GM21360 (cell line): Measurements from ENCODE around the gene DGLUCY.
"Not testable (repeated sequence)": the region's sequence is repeated elsewhere in the genome, so short reads cannot be mapped to it uniquely, and the experiment has no call there.

Experiments
- ATAC-seq: cut with Tn5 transposase; IDR thresholded peaks from one replicate; pipeline ENCODE4 v1.9.1; 2021; ENCODE audit warnings: mild to moderate bottlenecking, moderate library complexity; ENCODE audit not compliant: unreplicated experiment

The DGLUCY gene

DNA sequence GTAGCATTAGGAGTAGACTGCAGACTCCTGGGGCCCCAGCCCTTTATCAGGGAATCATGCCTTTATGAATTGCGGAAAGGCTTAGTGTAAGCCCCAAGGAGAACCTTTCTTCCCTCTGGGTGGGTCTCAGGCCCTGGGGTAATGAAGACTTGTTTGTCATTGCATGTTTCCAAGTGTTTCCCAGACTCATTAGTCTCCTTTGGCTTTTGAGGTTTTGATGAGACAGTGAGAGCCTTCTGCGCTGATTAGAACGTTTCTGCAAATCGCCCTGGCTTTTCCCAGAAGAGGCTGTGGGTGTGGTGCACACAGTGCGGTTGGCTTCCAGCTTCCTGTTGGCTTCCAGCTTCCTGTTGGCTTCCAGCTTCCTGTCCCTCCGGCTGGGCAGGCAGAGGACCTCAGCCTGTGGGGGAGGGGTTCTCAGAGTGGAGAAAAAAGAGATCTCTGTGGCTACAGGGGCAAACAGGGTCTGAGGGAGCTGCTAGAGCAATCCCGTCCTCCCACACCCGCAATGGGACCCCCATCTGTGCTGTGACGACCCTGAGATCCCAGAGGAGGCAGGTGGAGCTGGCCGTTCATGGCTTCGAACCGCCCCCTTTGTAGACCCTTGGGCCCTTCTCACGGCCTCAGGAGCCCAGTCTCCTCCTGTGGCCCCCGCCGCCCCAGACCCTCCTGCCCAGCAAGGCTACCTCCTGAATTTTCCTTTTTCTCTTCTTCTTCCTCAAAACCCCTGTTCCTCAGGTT is 88.5 kb downstream of the DGLUCY start:
- no peak for ATAC-seq

DNA sequence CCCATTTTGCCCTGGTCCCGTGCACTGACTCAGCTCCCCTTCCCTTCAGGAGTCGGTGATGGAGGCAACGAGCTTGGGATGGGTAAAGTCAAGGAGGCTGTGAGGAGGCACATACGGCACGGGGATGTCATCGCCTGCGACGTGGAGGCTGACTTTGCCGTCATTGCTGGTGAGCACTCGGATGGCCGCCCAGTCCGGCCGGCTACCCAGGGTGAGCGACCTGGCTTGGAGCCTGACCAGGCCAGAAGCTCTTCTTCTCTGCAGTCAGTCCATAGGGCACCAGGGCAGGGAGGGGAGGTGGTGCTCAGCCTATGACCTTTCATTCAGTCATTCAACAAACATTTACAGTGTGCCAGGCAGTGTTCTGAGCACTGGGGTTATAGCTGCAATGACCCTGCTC is 90.8 kb downstream of the DGLUCY start:
- no peak for ATAC-seq

DNA sequence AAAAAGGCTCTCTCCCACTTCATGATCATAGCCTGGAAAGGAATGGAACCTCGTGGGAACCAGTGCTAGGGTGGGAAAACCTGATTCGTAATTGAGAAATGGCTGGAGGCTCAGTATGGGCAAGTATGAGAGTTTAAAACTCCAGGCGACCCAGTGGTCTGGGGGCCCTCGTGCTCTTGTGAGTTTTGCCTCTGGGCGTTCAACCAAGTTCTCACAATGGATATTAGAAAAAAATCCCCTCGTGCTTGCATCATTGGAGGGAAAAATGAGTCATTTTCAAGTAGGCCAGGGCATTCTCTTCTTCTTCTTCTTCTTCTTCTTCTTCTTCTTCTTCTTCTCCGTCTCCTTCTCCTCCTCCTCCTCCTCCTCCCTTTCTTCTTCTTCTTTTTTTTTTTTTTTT is 91.6 kb downstream of the DGLUCY start:
- ATAC-seq, result no peak

DNA sequence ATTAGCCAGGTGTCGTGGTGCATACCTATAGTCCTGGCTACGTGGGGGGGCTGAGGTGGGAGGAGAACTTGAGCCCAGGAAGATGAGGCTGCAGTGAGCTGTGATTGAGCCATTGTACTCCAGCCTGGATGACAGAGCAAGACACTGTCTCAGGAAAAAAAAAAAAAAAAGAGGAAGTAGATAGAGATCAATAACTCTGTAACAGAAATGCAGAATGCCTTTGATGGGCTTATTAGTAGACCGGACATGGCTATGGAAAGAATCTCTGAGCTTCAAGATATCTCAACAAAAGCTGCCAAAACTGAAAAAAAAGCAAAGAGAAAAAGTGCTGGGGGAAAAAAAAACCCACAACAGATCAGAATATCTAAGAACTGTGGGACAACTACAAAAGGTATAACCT is 93.1 kb downstream of the DGLUCY start:
- ATAC-seq, result no peak

DNA sequence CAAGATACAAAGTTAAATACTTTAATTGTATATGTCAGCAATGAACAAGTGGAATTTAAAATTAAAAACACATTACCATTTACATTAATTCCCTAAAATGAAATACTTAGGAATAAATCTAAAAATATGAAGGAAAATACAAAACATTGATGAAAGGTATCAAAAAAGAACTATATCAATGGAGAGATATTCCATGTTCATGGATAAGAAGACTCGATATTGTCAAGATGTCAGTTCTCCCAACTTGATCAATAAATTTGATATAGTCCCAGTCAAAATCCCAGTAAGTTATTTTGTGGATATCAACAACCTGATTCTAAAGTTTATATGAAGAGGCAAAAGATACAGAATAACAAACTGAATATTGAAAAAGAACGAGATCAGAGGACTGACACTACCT is 97.1 kb downstream of the DGLUCY start:
- no peak for ATAC-seq

DNA sequence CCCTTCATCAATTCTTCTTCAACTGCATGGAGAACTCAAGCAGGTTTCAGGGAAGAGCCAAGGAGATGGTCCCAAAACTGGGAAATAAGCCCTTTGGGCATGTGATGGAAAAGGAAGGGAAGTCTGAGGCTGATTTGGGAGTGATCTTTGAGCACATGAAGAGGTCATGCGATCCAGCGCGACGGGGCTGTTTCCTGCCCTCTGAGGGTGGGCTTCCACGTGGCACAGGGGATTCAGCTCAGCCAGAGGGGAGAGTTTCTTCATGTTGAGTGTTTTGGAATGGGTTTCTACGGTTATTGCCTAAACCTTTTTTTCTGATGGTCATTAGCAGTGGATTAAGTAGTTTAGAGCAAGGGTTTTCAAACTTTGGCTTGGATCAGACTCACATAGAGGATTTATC is 100.4 kb downstream of the DGLUCY start:
- no peak for ATAC-seq

DNA sequence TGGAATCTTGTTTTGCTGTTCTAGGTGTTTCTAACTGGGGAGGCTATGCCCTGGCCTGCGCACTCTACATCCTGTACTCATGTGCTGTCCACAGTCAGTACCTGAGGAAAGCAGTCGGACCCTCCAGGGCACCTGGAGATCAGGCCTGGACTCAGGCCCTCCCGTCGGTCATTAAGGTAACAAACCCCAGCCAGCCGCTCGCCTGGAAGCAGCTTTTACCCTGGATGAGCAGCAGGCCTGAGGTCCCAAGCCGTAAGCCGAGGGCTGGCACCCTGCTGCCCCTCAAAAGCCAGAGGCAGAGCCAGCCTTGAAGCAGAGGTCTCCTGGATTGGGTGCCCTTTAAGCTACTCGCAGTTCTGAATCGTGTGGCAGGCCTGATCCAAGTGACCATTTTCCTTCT is 101.5 kb downstream of the DGLUCY start:
- no peak for ATAC-seq

DNA sequence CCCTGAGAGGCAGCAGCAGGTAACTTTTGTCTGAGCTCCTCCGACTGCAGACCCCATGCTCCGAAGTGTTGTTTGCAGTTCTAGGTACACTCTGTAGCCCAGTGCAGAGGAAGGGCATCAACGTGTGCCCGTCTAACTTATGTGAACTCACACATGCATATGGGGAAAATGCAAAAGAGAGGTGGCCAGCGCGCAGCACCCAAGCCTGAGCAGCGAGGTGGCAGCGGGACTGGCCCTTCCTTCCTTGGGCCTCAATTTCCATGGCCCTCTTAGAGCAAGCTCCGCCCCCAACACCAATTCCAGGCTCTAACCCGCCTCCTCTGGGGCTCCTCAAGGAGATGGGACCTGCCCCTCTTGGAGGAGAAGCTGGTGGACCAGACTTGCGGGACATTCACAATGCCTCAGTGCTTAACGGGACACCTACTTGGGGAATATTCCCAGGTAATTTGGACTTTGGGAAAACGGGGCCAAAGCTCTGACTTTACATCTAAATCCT is 102.9 kb downstream of the DGLUCY start:
- ATAC-seq, result no peak

DNA sequence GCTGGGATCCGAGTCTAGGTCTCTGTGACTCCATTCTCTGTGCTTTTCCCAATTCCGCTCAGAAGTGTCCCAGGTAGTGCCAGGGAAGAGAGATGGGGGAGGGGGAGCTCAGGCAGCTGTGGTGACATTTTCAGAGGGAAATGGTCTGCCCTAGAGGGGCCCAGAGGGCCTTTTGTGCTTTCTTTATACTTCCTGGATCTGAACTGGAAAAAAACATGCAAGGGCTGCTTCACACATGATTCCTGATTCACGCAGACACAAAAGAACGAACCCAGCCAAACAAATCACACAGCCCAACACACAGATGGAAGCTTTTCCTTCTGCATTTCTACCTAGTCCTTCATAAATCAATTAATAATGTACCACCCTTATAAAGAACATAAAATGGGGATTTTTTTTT is 104.1 kb downstream of the DGLUCY start:
- no peak for ATAC-seq

DNA sequence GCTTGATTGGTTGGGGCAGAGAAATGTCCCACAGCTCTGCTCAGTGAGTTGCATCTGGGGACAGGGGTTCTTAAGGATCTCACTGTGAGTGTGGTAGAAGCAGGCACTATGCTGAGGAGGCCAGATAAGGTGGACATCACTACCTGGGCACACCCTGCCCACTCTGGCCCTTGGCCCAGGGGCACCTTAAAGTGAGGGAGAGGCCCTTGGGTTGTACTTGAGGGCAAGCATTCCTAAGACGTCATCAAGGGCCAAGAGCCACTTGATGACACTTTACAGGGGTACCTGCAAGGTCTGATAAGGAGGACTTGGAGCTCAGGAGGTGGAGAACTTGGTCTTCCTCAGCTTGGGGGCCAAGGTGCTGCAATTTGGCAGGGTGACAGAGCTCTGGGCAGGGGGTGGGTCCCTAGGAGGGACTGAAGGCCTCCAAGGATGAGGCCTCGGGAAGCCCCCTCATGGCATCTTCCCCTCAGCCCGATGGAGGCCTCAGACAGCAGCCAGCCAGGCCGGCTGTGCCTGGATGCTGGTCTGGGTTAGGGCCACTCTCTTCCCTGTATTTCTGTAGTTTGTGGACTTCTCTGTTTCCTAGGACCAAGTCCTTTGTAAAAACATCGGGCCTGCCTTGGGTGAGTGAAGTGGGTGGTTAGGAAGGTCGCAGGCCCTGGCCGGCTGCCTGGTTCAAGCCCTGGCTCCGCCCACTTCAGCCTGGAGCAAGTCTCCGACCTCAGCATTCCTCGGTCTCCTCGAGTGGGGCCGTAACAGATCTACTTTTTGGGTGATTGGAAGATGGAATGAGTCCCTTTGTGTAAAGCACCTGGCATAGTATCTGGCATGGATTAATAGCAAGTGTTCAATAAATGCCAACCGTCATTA is 105.9 kb downstream of the DGLUCY start:
- no peak for ATAC-seq

DNA sequence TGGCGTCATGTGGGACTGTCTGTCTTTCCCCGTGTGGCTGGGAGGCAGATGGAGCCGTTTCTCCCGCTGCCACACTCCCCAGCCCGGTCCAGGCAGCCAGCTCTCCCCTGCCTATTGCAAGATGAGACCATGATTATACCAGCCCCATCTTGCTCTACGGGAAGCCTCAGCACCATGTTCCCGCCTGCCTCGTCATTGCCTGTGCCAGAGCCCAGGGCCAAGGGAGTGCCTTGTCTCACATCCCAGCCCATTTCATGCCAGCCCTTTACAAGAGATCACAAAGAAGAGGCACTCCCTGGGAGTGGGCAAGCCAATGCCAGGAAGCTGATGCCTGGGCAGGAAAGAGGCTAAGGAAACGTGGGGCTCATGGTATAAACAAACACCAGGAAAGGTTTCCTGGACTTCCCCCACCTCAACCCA is 106.7 kb downstream of the DGLUCY start:
- ATAC-seq, result no peak

DNA sequence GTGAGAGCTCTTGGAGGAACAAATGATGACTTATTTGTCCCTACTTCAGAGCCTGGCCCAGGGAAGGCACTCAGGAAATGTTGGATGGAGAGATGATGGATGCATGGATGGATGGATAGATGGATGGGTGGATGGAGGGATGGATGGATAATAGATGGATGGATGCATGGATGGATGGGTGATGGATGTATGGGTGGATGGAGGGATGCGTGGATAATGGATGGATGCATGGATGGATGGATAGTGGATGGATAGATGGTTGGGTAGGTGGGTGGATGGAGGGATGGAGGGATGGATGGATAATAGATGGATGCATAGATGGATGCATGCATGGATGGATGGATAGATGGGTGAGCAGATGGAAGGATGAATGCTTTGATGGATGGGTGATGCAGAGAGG is 107.4 kb downstream of the DGLUCY start:
- no peak for ATAC-seq

DNA sequence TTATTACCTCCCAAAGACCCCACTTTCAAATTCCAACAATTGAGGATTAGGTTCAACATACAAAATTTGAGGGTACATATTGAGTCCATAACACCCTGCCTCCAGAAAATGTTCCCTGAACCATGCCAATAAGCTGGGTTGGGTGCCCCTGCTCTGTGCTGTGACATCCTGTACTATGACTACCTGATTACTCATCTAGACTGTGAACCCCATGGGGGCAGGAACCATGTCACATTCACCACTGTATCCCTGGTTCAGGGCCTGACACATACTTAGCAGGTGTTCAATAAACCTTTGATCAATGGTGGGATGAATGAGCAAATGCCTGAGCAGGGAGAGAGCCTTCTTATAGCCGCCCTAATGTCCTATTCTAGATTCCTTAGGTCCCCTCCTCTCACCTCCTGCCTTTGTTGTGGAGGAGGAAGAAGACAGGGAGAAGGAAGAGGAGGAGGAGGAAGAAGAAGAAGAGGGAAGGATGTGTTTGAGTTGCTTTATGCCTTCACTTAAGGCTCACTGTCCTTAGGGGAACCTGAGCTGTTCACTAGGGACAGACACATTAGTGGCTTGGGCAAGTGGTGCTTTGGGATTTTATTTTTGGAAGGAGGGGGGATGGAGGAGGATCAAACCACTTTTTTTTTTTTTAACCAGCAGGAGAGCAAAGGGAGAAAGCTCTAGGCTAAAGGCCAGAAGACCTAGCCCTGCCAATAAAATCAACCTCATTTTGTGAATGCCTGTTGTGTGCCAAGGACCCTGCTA is 109.3 kb downstream of the DGLUCY start:
- ATAC-seq, result no peak

DNA sequence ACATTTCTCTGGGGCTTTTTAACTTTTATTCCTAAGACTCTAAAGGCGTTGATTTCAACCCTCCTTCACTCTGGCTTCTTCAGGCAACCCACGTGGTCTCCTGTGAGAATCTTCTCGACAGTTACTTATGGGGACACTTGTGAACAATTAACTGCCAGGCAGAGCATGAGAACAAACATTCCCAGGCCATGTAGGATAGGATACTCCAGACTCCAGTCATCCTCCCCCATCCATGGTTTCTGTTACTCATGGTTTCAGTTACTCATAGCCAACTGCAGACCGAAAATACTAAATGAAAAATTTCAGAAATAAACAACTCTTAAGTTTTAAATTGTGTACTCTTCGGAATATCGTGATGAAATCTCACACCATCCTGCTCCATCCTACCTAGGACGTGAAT is 111.2 kb downstream of the DGLUCY start:
- no peak for ATAC-seq

DNA sequence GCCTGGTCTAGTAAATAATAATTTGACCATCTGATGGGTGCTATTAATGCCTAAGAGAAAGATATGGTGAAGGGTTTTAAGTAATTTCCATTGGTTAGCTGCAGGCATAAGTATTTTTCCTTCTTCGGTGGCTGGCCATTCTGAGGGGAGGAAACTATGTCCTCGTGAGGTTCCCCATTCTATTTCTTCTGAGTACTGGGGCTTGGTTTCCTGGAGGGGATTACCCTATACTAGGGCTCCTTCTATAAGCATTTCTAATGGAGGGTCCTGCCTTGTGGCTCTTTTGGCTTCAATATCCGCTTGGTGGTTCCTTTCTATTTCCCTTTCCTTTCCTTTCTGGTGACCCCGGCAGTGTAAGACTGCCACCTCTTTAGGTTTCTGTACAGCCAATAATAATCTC is 112.5 kb downstream of the DGLUCY start:
- not testable (repeated sequence) for ATAC-seq

DNA sequence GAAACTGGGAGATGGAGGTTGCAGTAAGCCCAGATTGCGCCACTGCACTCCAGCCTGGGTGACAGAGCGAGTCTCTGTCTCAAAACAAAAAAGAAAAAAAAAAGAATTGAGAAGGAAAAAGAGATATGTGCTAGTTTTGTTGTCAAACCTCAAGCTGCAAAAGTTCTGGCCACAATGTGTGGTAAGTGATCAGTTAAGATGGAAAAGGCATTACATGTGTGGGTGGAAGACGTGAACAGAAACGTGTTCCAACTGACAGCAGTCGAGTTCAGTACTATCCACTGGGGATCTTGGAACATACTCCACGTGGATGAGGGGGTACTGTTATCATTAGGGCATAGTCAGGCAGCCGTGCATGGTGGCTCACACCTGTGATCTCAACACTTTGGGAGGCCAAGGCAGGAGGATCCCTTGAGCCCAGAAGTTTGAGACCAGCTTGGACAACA is 113.3 kb downstream of the DGLUCY start:
- no peak for ATAC-seq

DNA sequence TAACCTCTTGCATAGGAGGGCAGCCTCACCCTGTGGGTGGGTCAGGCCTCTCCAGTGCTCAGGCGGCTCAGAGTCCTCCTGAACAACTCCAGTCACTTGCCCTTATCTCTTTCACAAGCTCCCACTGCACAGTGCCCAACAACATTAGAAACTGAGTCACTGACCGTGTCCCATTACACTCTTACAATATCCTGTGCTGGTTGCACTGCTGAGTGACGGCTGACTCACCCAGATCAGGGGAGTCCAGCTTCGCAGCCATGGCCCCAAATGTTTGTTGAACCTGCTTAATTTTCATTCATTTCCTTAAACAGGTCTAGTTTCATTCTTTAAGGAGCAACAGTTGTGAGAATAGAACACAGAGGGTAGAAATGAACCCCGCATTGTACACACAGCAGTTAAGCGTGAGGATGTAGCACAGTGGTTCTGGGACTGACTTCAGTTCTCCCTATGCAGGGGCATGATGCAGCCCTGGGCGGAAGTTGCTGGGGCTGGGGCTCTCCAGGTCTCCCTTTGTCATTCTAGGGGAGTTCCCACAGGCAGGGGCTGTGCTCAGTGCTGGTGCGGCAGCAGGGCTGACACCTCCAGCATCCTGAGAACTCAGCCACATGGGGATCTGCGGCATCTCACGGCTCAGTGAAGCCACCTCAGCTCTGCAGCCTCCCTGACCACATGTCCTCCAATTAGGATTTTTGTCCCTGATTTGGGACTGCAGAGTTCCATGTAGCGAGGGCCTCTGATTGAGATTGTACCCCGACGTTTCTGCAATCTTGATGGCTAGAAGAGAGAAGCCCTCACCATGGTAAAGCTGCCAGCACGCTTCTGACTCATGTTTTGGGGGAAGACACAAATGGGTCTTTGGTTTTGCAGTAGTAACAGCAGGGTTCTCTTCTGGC is 114.5 kb downstream of the DGLUCY start:
- ATAC-seq, result peak; percentile 88

DNA sequence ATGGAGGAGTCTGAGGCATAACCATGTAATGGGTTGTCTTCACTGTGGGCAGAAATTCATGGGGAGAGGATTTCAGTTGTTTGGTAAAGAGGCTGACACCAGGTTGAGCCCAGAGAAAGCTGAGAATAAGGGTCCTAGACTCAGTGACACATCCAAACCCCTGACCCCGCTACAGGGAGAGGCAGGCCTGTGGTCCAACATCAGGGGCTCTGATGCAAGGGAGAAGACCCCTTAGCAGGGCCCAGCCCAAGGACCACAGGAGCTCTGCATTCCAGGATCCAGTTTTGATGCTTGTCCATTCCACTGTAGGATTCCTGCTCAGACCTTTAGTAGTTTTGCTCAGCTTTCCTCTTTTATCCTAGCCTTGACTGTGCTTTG is 115.1 kb downstream of the DGLUCY start:
- peak; percentile 1 for ATAC-seq

DNA sequence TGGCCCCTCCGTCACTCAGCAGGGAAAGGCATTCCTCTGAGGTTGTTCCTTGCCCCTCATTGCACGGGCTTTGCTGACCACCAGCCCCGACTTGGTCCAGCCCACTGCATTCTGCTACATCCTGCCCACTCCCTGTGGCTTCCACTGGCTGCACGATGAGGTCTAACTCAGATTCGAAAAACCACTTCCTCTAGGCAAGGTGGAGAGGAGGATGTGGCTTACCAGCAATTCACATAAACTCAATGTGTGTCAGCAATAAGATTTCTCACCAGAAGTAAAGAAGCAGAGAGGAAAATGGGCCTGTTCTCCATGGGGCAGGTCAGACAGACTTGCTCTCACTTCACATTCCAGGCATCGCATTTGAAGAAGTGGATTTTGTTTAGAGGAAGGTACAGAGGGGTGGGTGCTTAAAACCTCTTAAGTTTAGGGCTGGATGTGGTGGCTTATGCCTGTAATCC is 115.9 kb downstream of the DGLUCY start:
- peak; percentile 51 for ATAC-seq

DNA sequence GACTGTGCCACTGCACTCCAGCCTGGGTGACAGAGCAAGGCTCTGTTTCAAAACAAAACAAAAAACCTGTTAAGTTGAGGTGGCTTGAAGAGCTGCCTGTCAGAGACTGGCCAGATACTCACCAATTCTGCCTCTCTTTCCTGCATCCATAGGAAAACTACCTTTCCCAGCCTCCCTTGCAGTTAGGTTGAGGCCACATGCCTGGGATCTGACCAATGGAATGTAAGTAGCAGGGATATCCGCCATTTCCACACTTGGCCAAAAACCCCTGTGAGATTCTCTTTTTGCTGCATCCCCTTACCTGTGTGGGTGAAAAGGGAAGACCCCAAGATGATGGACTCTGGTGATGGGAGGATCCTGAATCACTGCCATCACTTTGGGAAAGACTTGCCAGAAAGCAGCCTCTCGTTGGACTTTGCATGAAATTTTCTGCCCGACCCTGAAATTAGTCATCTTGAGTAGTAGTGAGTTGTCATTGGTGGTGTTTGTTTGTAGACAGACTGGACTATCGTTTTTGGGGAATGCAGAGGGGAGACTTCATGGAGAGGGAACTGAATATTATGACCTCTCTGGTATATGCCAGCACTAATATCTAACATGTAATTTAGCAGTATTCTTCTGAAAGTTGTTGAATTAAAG is 116.6 kb downstream of the DGLUCY start:
- no peak for ATAC-seq
